Activated CD4-positive, alpha-beta memory T cell treated with anti-CD3 and anti-CD28 coated beads, Interleukin-2, amount 10 ng/mL, durations not matched to agents 7 days and 5 days (primary cell): ENCODE data around the gene TMEM120B. TPM values are rescaled to one million over a fixed set of nuclear protein-coding genes. Genes with fewer than 3 reads are reported as not detected.
"Not testable (repeated sequence)": the region's sequence is repeated elsewhere in the genome, so short reads cannot be mapped to it uniquely, and the experiment has no call there.

Experiments
- CTCF ChIA-PET: fragments of 350-600 bp; sonication (Branson Sonifier 250); formaldehyde crosslinking; loops from one replicate; lab custom pipeline; 2021; ENCODE audit warnings: antibody characterized with exemption, inconsistent platforms; lab: Charles Lee
- POLR2A ChIA-PET: fragments of 350-600 bp; sonication (Branson Sonifier 250); formaldehyde crosslinking; loops from one replicate; lab custom pipeline; 2021; ENCODE audit warnings: antibody characterized with exemption; lab: Charles Lee
- DNase-seq: peaks from one replicate; pipeline ENCODE4 v3.0.0-alpha.2; 2020
- H3K27ac Mint-ChIP-seq: one replicate; pipeline ENCODE4 v1.8.0; 2021; ENCODE audit warnings: mild to moderate bottlenecking, mixed read lengths
- H3K27me3 Mint-ChIP-seq: one replicate; pipeline ENCODE4 v1.8.0; 2021; ENCODE audit warnings: mixed read lengths
- H3K36me3 Mint-ChIP-seq: one replicate; pipeline ENCODE4 v1.8.0; 2021; ENCODE audit warnings: low read depth, mixed read lengths
- H3K4me1 Mint-ChIP-seq: one replicate; pipeline ENCODE4 v1.8.0; 2021; ENCODE audit warnings: mixed read lengths
- H3K4me3 Mint-ChIP-seq: one replicate; pipeline ENCODE4 v1.8.0; 2021; ENCODE audit warnings: mild to moderate bottlenecking, mixed read lengths
- H3K9me3 Mint-ChIP-seq: one replicate; pipeline ENCODE4 v1.8.0; 2021; ENCODE audit warnings: mixed read lengths
- total RNA-seq, 2 experiments: library from RNA; stranded (reverse); gene quantifications; one replicate each; pipeline ENCODE4 v1.2.3, GENCODE V29; 2021

The TMEM120B gene
- total RNA-seq, 2 experiments from 2014 or later: 5.1 to 5.8 TPM

GRCh38 chr12:121711361-121712189 is 977 bp upstream of the TMEM120B start:
- no peaks in the 10 kb centered on the region for H3K27me3 Mint-ChIP-seq
- peak overlapping the region; percentile 88 for H3K27ac Mint-ChIP-seq
- H3K36me3 Mint-ChIP-seq: peaks cover 3% of the 10 kb centered on the region
- no peaks in the 10 kb centered on the region for H3K9me3 Mint-ChIP-seq
- ChIA-PET CTCF (interaction anchor here (0.7 to 4.1 kb wide), 15 partner anchors 9 to 207 kb away, joined by 3 to 60 read pairs (median 5); partner anchors contain the start of genes CFAP251, PSMD9 and RHOF), POLR2A (interaction anchor here (0.7 to 3.2 kb wide), 18 partner anchors 13 to 514 kb away, joined by 3 to 36 read pairs (median 4); partner anchors contain the start of genes DIABLO, ORAI1, RHOF and SETD1B)
- peaks cover 25% of the 10 kb centered on the region for H3K4me1 Mint-ChIP-seq
- peak; percentile 51 for DNase-seq
- peak overlapping the region; percentile 93 for H3K4me3 Mint-ChIP-seq

DNA sequence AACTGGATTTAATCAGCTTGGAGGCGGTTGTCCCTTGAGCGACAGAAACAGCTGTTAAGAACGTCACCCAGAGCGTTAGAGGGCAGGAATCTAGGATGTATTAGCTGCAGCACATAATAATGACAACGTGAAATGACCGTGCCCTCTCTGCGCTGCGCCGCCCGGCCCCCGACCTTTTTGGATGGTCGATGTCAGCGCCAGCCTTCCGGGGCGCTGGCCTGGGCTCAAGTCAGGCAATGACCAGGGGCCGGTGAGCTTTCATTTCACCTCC is 427 bp upstream of the TMEM120B start:
- Mint-ChIP-seq H3K36me3 (peaks cover 3% of the 10 kb centered on the region), H3K27ac (peak overlapping the region; percentile 88), H3K4me3 (peak overlapping the region; percentile 93), H3K9me3 (no peaks in the 10 kb centered on the region), H3K27me3 (no peaks in the 10 kb centered on the region), H3K4me1 (peaks cover 25% of the 10 kb centered on the region)
- peak; percentile 42 for DNase-seq
- POLR2A ChIA-PET: interaction anchor here (0.7 to 3.2 kb wide), 17 partner anchors 12 to 513 kb away, joined by 3 to 36 read pairs (median 4); partner anchors contain the start of genes DIABLO, ORAI1, RHOF and SETD1B
- CTCF ChIA-PET: interaction anchor here (0.7 to 4.1 kb wide), 15 partner anchors 8 to 206 kb away, joined by 3 to 60 read pairs (median 4); partner anchors contain the start of genes CFAP251, PSMD9 and RHOF

DNA sequence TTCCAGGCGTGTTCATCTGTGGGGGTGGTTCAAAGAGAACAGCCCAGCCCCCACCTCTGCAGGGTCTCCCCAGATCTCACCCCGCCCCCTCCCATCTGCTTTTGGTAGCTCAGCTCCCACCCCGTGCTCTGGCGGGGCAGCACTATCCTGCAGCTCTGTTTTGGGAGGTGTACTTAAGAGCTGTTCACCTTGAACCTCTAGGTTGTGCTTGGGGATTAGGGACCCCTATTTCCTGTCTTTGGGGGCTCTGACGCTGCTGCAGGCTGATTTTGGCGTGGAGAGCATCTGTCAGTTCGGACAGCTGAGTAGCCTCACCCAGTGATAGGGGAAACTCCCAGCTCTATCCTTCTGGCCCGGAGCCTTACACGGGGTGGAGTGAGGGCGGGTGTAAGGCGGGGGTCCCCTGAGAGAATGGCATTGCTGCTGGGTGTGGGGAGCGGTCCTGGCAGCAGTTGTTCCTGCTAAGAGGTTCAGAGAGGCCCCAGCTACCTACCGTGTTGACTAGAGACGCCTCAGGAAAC is 765 bp downstream of the TMEM120B start:
- Mint-ChIP-seq H3K36me3 (peaks cover 3% of the 10 kb centered on the region), H3K27me3 (no peaks in the 10 kb centered on the region), H3K4me1 (peaks cover 27% of the 10 kb centered on the region), H3K27ac (peak overlapping the region; percentile 0), H3K9me3 (no peaks in the 10 kb centered on the region), H3K4me3 (peak overlapping the region; percentile 93)
- ChIA-PET CTCF (interaction anchor here (1.0 to 4.1 kb wide), 7 partner anchors 14 to 175 kb away, joined by 3 to 60 read pairs (median 7); partner anchors contain the start of genes PSMD9 and RHOF), POLR2A (interaction anchor here (0.9 to 3.2 kb wide), 11 partner anchors 10 to 92 kb away, joined by 3 to 36 read pairs (median 6); partner anchors contain the start of genes RHOF and SETD1B)
- no peak for DNase-seq

GRCh38 chr12:121713793-121714192 is 1.2 kb downstream of the TMEM120B start:
- ChIA-PET CTCF (interaction anchor here (4.1 kb wide), 1 partner anchor 81 kb away, joined by 60 read pairs; the partner anchor contains the start of gene RHOF), POLR2A (interaction anchor here (1.1 to 2.2 kb wide), 3 partner anchors 10 to 92 kb away, joined by 3 to 6 read pairs (median 5); no protein-coding TSS in a partner anchor)
- Mint-ChIP-seq H3K4me1 (peaks cover 30% of the 10 kb centered on the region), H3K27me3 (no peaks in the 10 kb centered on the region), H3K4me3 (peak overlapping the region; percentile 93), H3K36me3 (peaks cover 3% of the 10 kb centered on the region), H3K9me3 (no peaks in the 10 kb centered on the region), H3K27ac (peak overlapping the region; percentile 0)
- no peak for DNase-seq

GRCh38 chr12:121715055-121715454 is 2.5 kb downstream of the TMEM120B start:
- DNase-seq, H3K27ac Mint-ChIP-seq, H3K4me3 Mint-ChIP-seq, H3K27me3 Mint-ChIP-seq, H3K36me3 Mint-ChIP-seq, POLR2A ChIA-PET, H3K9me3 Mint-ChIP-seq: not testable (repeated sequence)
- H3K4me1 Mint-ChIP-seq: peaks cover 29% of the 10 kb centered on the region
- CTCF ChIA-PET: interaction anchor here (1.8 kb wide), 1 partner anchor 80 kb away, joined by 8 read pairs; no protein-coding TSS in a partner anchor

GRCh38 chr12:121715862-121716435 is 3.4 kb downstream of the TMEM120B start:
- ChIA-PET POLR2A (interaction anchor here (1.2 kb wide), 1 partner anchor 48 kb away, joined by 3 read pairs; no protein-coding TSS in a partner anchor), CTCF (interaction anchor here (0.7 to 1.8 kb wide), 4 partner anchors 57 to 415 kb away, joined by 3 to 8 read pairs (median 4); no protein-coding TSS in a partner anchor)
- peaks cover 3% of the 10 kb centered on the region for H3K36me3 Mint-ChIP-seq

DNA sequence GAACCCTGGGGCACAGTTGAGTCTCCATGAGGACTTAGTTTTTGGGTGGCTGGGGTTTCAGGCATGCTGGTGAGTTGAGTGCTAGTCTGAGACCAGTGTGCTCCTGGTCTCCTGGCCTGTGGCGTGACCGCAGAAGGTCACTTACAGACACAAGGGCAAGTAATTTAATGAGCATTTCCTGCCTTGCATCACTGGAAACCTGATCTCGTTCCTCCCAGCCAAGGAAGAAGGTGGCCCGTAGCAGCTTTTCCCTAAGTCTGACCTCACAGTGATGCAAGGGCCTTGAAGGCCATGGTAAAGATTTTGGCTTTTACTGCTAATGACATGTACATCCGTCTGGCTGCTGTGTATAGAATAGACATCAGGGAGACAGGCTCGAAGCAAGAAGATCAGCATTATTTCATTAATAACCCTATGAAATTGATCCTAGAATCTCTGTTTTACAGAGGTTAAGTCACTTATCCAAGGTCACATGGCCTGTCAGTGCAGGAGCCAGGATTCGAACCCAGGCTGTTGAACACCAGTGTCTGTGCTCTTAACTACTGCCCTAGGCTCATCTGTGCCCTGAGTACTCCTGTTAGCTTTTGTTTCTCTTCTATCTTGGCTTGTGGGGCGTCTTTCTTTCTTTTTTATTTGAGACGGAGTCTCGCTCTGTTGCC is 4.6 kb downstream of the TMEM120B start:
- no peak overlapping the region for H3K27ac Mint-ChIP-seq
- CTCF ChIA-PET: interaction anchor here (0.7 to 2.0 kb wide), 2 partner anchors 77 to 90 kb away, joined by 3 to 9 read pairs; partner anchors contain the start of gene RHOF

More at GRCh38 chr12:121715862-121716435, 3.4 kb downstream of the TMEM120B start:
- no peak for DNase-seq
- no peak overlapping the region for H3K27ac Mint-ChIP-seq
- no peak overlapping the region for H3K4me3 Mint-ChIP-seq
- no peaks in the 10 kb centered on the region for H3K27me3 Mint-ChIP-seq
- no peaks in the 10 kb centered on the region for H3K9me3 Mint-ChIP-seq
- peaks cover 25% of the 10 kb centered on the region for H3K4me1 Mint-ChIP-seq

GRCh38 chr12:121718653-121719239 is 6.2 kb downstream of the TMEM120B start:
- Mint-ChIP-seq H3K36me3 (peaks cover 3% of the 10 kb centered on the region), H3K9me3 (no peaks in the 10 kb centered on the region), H3K4me3 (no peak overlapping the region), H3K27me3 (no peaks in the 10 kb centered on the region), H3K27ac (no peak overlapping the region), H3K4me1 (peaks cover 12% of the 10 kb centered on the region)
- CTCF ChIA-PET: interaction anchor here (0.6 to 2.0 kb wide), 6 partner anchors 38 to 684 kb away, joined by 3 to 9 read pairs (median 4); partner anchors contain the start of gene RHOF
- DNase-seq: peak; percentile 24
- POLR2A ChIA-PET: interaction anchor here (1.3 kb wide), 1 partner anchor 71 kb away, joined by 3 read pairs; no protein-coding TSS in a partner anchor

More for the DNA sequence above, 4.6 kb downstream of the TMEM120B start:
- Mint-ChIP-seq H3K4me3 (no peak overlapping the region), H3K4me1 (peaks cover 17% of the 10 kb centered on the region), H3K9me3 (no peaks in the 10 kb centered on the region), H3K27me3 (no peaks in the 10 kb centered on the region), H3K36me3 (peaks cover 3% of the 10 kb centered on the region)
- POLR2A ChIA-PET: no interaction called here
- no peak for DNase-seq

GRCh38 chr12:121719926-121720414 is 7.4 kb downstream of the TMEM120B start:
- Mint-ChIP-seq H3K36me3 (no peaks in the 10 kb centered on the region), H3K27me3 (no peaks in the 10 kb centered on the region), H3K4me1 (peaks cover 6% of the 10 kb centered on the region), H3K4me3 (no peak overlapping the region), H3K27ac (no peak overlapping the region), H3K9me3 (no peaks in the 10 kb centered on the region)
- no peak for DNase-seq
- POLR2A ChIA-PET: no interaction called here
- CTCF ChIA-PET: interaction anchor here (1.4 kb wide), 1 partner anchor 8 kb away, joined by 3 read pairs; no protein-coding TSS in a partner anchor

DNA sequence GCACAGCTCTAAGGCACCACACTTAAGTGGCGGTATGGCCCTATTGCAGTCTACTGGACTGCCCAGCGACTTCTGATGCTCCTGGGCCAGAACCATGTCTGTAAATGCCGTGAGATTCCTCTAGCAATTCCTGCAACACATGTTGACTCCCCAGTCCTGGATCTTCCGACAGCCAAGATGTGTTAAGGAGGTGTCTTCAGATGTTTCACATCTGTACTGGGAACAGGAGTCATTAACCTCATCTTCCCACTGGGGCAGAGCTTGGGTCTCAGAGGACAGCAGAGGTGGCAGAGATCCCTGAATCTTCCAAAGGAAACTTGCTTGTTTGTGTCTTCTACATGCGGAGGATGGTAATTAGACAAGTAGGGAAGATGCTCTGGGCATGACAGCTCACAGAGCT is 8.2 kb downstream of the TMEM120B start:
- H3K4me3 Mint-ChIP-seq: no peak overlapping the region
- no peak overlapping the region for H3K27ac Mint-ChIP-seq
- DNase-seq: no peak
- ChIA-PET CTCF (interaction anchor here (1.4 kb wide), 1 partner anchor 9 kb away, joined by 3 read pairs; no protein-coding TSS in a partner anchor), POLR2A (no interaction called here)
- H3K36me3 Mint-ChIP-seq: no peaks in the 10 kb centered on the region
- no peaks in the 10 kb centered on the region for H3K27me3 Mint-ChIP-seq
- H3K9me3 Mint-ChIP-seq: no peaks in the 10 kb centered on the region
- H3K4me1 Mint-ChIP-seq: peaks cover 6% of the 10 kb centered on the region

DNA sequence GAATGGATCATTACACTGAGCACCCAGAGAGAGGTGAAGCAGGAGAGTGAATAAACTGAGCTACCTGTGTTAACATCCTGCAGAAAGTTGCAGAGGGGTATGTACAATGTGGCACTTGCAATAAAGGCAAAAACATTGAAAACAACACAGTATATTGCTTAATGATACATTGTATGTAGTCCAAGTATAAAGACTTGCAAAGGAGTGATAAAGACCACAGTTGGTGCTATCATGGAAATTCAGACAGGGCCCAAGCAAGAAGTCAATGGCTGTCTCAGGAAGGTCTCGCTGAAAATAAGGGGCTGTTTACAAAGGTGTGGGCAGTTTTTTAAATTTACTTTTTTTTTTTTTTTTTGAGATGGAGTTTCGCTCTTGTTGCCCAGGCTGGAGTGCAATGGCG is 10.0 kb downstream of the TMEM120B start:
- Mint-ChIP-seq H3K27me3 (no peaks in the 10 kb centered on the region), H3K9me3 (no peaks in the 10 kb centered on the region), H3K4me3 (no peak overlapping the region), H3K27ac (no peak overlapping the region), H3K36me3 (no peaks in the 10 kb centered on the region), H3K4me1 (peaks cover 6% of the 10 kb centered on the region)
- no peak for DNase-seq
- POLR2A ChIA-PET: no interaction called here
- CTCF ChIA-PET: no interaction called here
